AG10803 (cell line): ENCODE measurements around the gene TMEM171.

Experiments used
- DNase-seq: peaks from one replicate; pipeline ENCODE4 v3.0.0; 2010; ENCODE audit warnings: low read depth
- H3K4me3 ChIP-seq: 2 replicates; pipeline ENCODE4 v1.5.1; 2011; ENCODE audit warnings: mild to moderate bottlenecking, low read length, control low read depth
- TF ChIP-seq, protein P1 (sequence below): conservative IDR thresholded peaks from 2 replicates; pipeline ENCODE4 v1.5.1; 2011; ENCODE audit warnings: mild to moderate bottlenecking, low read length, control low read depth, inconsistent platforms

TMEM171 gene

GRCh38 chr5:73097740-73098139, 22.6 kb upstream of the TMEM171 start:
- DNase-seq: no peak
- TF ChIP-seq, protein P1, sequence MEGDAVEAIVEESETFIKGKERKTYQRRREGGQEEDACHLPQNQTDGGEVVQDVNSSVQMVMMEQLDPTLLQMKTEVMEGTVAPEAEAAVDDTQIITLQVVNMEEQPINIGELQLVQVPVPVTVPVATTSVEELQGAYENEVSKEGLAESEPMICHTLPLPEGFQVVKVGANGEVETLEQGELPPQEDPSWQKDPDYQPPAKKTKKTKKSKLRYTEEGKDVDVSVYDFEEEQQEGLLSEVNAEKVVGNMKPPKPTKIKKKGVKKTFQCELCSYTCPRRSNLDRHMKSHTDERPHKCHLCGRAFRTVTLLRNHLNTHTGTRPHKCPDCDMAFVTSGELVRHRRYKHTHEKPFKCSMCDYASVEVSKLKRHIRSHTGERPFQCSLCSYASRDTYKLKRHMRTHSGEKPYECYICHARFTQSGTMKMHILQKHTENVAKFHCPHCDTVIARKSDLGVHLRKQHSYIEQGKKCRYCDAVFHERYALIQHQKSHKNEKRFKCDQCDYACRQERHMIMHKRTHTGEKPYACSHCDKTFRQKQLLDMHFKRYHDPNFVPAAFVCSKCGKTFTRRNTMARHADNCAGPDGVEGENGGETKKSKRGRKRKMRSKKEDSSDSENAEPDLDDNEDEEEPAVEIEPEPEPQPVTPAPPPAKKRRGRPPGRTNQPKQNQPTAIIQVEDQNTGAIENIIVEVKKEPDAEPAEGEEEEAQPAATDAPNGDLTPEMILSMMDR: no peak
- H3K4me3 ChIP-seq: no peak overlapping the region

DNA sequence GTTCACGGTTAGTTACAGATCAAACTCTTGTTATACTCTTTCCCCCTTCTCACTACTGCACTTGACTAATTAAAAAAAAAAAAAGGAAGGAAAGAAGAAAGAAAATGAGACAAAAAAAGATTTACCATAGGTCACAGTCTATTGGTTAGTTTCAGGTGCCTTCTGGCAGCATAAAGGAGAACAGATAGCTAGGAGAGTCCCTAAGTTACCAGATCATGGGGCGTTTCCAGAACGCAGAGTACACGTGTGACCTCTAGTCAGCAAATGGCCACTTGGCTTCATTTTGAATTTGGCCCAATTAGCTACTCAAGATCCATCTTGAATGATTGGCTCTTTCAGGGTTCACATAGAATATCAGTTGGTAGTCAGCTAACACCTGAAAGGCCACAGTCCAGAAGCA, 20.3 kb upstream of the TMEM171 start:
- H3K4me3 ChIP-seq: no peak overlapping the region
- DNase-seq: no peak
- TF ChIP-seq, protein P1: no peak

DNA sequence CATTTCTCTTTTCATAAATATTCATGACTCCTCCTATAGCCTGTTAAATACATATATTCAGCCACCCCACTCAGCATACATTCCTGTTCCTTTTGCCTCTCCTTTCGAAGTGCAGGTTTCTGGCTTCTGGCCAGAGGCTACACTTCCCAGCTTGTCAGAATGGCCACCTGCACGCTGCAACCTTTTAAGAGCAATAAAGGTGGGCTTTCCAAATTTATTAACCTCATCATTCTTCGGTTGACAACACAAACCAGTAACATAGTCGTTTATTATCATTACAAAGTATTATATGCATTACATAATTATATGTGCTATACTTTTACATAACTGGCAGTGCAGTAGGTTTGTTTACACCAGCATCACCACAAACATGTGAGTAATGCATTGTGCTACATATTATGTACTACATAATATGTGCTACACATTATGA, 16.5 kb upstream of the TMEM171 start:
- TF ChIP-seq, protein P1: no peak
- H3K4me3 ChIP-seq: no peak overlapping the region
- DNase-seq: no peak

GRCh38 chr5:73104326-73104725, 16.0 kb upstream of the TMEM171 start:
- no peak for DNase-seq
- TF ChIP-seq, protein P1: no peak

GRCh38 chr5:73106335-73106734, 14.0 kb upstream of the TMEM171 start:
- DNase-seq: no peak
- TF ChIP-seq, protein P1: no peak
- H3K4me3 ChIP-seq: no peak overlapping the region

More at GRCh38 chr5:73104326-73104725, 16.0 kb upstream of the TMEM171 start:
- H3K4me3 ChIP-seq: no peak overlapping the region

GRCh38 chr5:73110190-73110589, 10.2 kb upstream of the TMEM171 start:
- no peak for DNase-seq
- TF ChIP-seq, protein P1: no peak
- no peak overlapping the region for H3K4me3 ChIP-seq

GRCh38 chr5:73111536-73111935, 8.8 kb upstream of the TMEM171 start:
- TF ChIP-seq, protein P1: no peak
- H3K4me3 ChIP-seq: no peak overlapping the region
- DNase-seq: no peak
